H1 (cell line): ENCODE results near the gene TSPAN8. TPM values are rescaled to one million over a fixed set of nuclear protein-coding genes. Genes with fewer than 3 reads are reported as not detected.

Experiments used
- CTCF ChIA-PET: fragments of 300-600 bp; sonication (Branson Sonifier 250); formaldehyde crosslinking; loops from one replicate; lab custom pipeline; 2021; ENCODE audit not compliant: partially characterized antibody; lab: Charles Lee
- POLR2A ChIA-PET: fragments of 300-600 bp; sonication (Branson Sonifier 250); formaldehyde crosslinking; loops from one replicate; lab custom pipeline; 2021; ENCODE audit warnings: inconsistent platforms; ENCODE audit not compliant: partially characterized antibody; lab: Charles Lee
- DNase-seq, 2 experiments: peaks; one replicate each; pipeline versions ENCODE4 v3.0.0 to v3.0.0-alpha.2; 2010 to 2022; ENCODE audit warnings: low spot score in 2 of 2, low read depth in 1 of 2, mixed read lengths in 1 of 2
- FAIRE-seq: peaks from 2 replicates; lab custom pipeline; 2011; peaks lifted over from hg19 to GRCh38; lab: Jason Lieb, UNC
- H2AFZ ChIP-seq: 2 replicates; pipeline ENCODE4 v1.8.1; 2012; ENCODE audit warnings: low read length, inconsistent platforms
- H2AK5ac ChIP-seq: 2 replicates; pipeline ENCODE4 v1.6.1; 2013; ENCODE audit warnings: low read depth, low read length
- H2BK120ac ChIP-seq: replicated peaks from 2 replicates; pipeline ENCODE3; 2013; ENCODE audit warnings: low read depth, low read length, inconsistent platforms
- H2BK12ac ChIP-seq: 2 replicates; pipeline ENCODE4 v1.6.1; 2013; ENCODE audit warnings: low read depth, low read length
- H2BK15ac ChIP-seq: 2 replicates; pipeline ENCODE4 v1.6.1; 2013; ENCODE audit warnings: low read length
- H2BK20ac ChIP-seq: 2 replicates; pipeline ENCODE4 v1.6.1; 2013; ENCODE audit warnings: low read length
- H2BK5ac ChIP-seq: 2 replicates; pipeline ENCODE4 v1.6.1; 2013; ENCODE audit warnings: low read depth, low read length
- H3K14ac ChIP-seq: 2 replicates; pipeline ENCODE4 v1.6.1; 2013; ENCODE audit warnings: inconsistent platforms; ENCODE audit not compliant: insufficient read length
- H3K18ac ChIP-seq: 2 replicates; pipeline ENCODE4 v1.6.1; 2013; ENCODE audit warnings: low read length; ENCODE audit errors: extremely low read depth
- H3K23ac ChIP-seq: 2 replicates; pipeline ENCODE4 v1.6.1; 2013; ENCODE audit warnings: inconsistent platforms; ENCODE audit not compliant: insufficient read length
- H3K23me2 ChIP-seq: 2 replicates; pipeline ENCODE4 v1.6.1; 2013; ENCODE audit warnings: low read depth, low read length
- H3K27ac ChIP-seq: 2 replicates; pipeline ENCODE4 v1.6.1; 2011; ENCODE audit warnings: low read depth, low read length, inconsistent platforms
- H3K27me3 ChIP-seq, 4 experiments: replicated peaks in 1 of 4; 1 replicate in 1 of 4; 2 replicates in 3 of 4; pipeline versions ENCODE4 v1.6.1 to v1.8.1; 2011 to 2013; ENCODE audit warnings: low read length in 3 of 4, mild to moderate bottlenecking in 3 of 4, inconsistent platforms in 2 of 4, mixed read lengths in 2 of 4, moderate library complexity in 1 of 4; ENCODE audit not compliant: control insufficient read depth in 3 of 4, insufficient read depth in 3 of 4; ENCODE audit errors: extremely low read depth in 1 of 4
- H3K36me3 ChIP-seq, 4 experiments: 2 replicates each; pipeline versions ENCODE4 v1.6.1 to v1.8.1; 2011 to 2013; ENCODE audit warnings: mild to moderate bottlenecking in 4 of 4, low read length in 3 of 4, moderate library complexity in 2 of 4, control low read depth in 1 of 4, inconsistent platforms in 1 of 4; ENCODE audit not compliant: insufficient read depth in 4 of 4, control insufficient read depth in 2 of 4
- H3K4ac ChIP-seq: replicated peaks from 2 replicates; pipeline ENCODE3; 2013; ENCODE audit warnings: low read length, low read depth, mixed read lengths, inconsistent platforms; ENCODE audit not compliant: insufficient read length
- H3K4me1 ChIP-seq, 4 experiments: replicated peaks in 1 of 4; 1 replicate in 1 of 4; 2 replicates in 3 of 4; pipeline versions ENCODE4 v1.6.1 to v1.8.1; 2011 to 2013; ENCODE audit warnings: low read length in 3 of 4, inconsistent platforms in 2 of 4, mixed read lengths in 1 of 4; ENCODE audit not compliant: insufficient read depth in 4 of 4, control insufficient read depth in 3 of 4
- H3K4me2 ChIP-seq, 2 experiments: 2 replicates each; pipeline versions ENCODE4 v1.6.1 to v1.8.1; 2011 to 2013; ENCODE audit warnings: low read depth in 2 of 2, low read length in 2 of 2, control low read depth in 1 of 2, inconsistent platforms in 1 of 2, mild to moderate bottlenecking in 1 of 2; ENCODE audit not compliant: insufficient read depth in 1 of 2
- H3K4me3 ChIP-seq, 4 experiments: fragments of 200-600, 300-600 bp in 1 of 4; sonication (generic), shearing (Covaris generic), sonication (Bioruptor Twin) in 1 of 4; 2 replicates each; pipeline versions ENCODE4 v1.5.1 to v1.8.1; 2011 to 2016; ENCODE audit warnings: low read length in 4 of 4, low read depth in 3 of 4, control low read depth in 2 of 4, inconsistent platforms in 2 of 4, mild to moderate bottlenecking in 2 of 4, mixed read lengths in 1 of 4, moderate library complexity in 1 of 4; ENCODE audit not compliant: insufficient read depth in 2 of 4; ENCODE audit errors: extremely low read depth in 1 of 4
- H3K56ac ChIP-seq: replicated peaks from 2 replicates; pipeline ENCODE3; 2013; ENCODE audit warnings: low read depth, mild to moderate bottlenecking, mixed read lengths, low read length, inconsistent platforms; ENCODE audit not compliant: insufficient read length
- H3K79me1 ChIP-seq: 2 replicates; pipeline ENCODE4 v1.6.1; 2013; ENCODE audit warnings: low read depth, low read length, control low read depth
- H3K79me2 ChIP-seq, 2 experiments: 2 replicates each; pipeline versions ENCODE4 v1.6.1 to v1.8.1; 2012 to 2013; ENCODE audit warnings: low read length in 2 of 2, mild to moderate bottlenecking in 2 of 2, inconsistent platforms in 1 of 2; ENCODE audit not compliant: insufficient read depth in 2 of 2, control insufficient read depth in 1 of 2
- H3K9ac ChIP-seq, 4 experiments: replicated peaks in 1 of 4; 1 replicate in 1 of 4; 2 replicates in 3 of 4; pipeline versions ENCODE4 v1.6.1 to v1.8.1; 2011 to 2013; ENCODE audit warnings: low read depth in 3 of 4, low read length in 3 of 4, control low read depth in 2 of 4, mild to moderate bottlenecking in 2 of 4, moderate library complexity in 2 of 4, inconsistent platforms in 1 of 4; ENCODE audit errors: extremely low read depth in 1 of 4
- H3K9me3 ChIP-seq, 2 experiments: 2 replicates each; pipeline versions ENCODE4 v1.6.1 to v1.8.1; 2012 to 2013; ENCODE audit warnings: mild to moderate bottlenecking in 2 of 2, moderate library complexity in 2 of 2, control low read depth in 1 of 2, inconsistent platforms in 1 of 2, low read depth in 1 of 2, low read length in 1 of 2, mixed read lengths in 1 of 2; ENCODE audit not compliant: insufficient read depth in 2 of 2
- H4K20me1 ChIP-seq, 2 experiments: replicated peaks in 1 of 2; 2 replicates each; pipeline versions ENCODE3 to v1.8.1; 2011 to 2013; ENCODE audit warnings: inconsistent platforms in 2 of 2, low read length in 2 of 2, mild to moderate bottlenecking in 1 of 2; ENCODE audit not compliant: insufficient read depth in 2 of 2, control insufficient read depth in 1 of 2
- H4K5ac ChIP-seq: 2 replicates; pipeline ENCODE4 v1.6.1; 2013; ENCODE audit warnings: low read length, low read depth, mixed read lengths, inconsistent platforms; ENCODE audit not compliant: insufficient read length
- H4K8ac ChIP-seq: 2 replicates; pipeline ENCODE4 v1.8.0; 2013; ENCODE audit warnings: mild to moderate bottlenecking, moderate library complexity, low read length, inconsistent platforms; ENCODE audit not compliant: insufficient read depth; ENCODE audit errors: extremely low read depth
- H4K91ac ChIP-seq: replicated peaks from 2 replicates; pipeline ENCODE3; 2013; ENCODE audit warnings: low read length, mixed read lengths, inconsistent platforms; ENCODE audit not compliant: insufficient read length
- ATF3 ChIP-seq: IDR thresholded peaks from 2 replicates; pipeline ENCODE4 v1.6.1; 2011; ENCODE audit warnings: low read depth, mild to moderate bottlenecking, low read length; ENCODE audit not compliant: insufficient read depth
- BACH1 ChIP-seq: IDR thresholded peaks from 2 replicates; pipeline ENCODE4 v1.6.1; 2012; ENCODE audit warnings: low read length, improper control_type of control experiment
- BRCA1 ChIP-seq: IDR thresholded peaks from 2 replicates; pipeline ENCODE4 v1.6.1; 2012; ENCODE audit warnings: low read depth, low read length, improper control_type of control experiment
- CHD1 ChIP-seq: IDR thresholded peaks from 2 replicates; pipeline ENCODE4 v1.6.1; 2012; ENCODE audit warnings: low read depth, low read length, improper control_type of control experiment
- KDM5A ChIP-seq: fragments of 200-600 bp; IDR thresholded peaks from 2 replicates; pipeline ENCODE4 v1.7.1; 2012; ENCODE audit warnings: mild to moderate bottlenecking, low read length, inconsistent platforms, mixed read lengths
- MAFK ChIP-seq: IDR thresholded peaks from 2 replicates; pipeline ENCODE4 v1.6.1; 2012; ENCODE audit warnings: low read depth, mild to moderate bottlenecking, improper control_type of control experiment, low read length
- POLR2A ChIP-seq, 2 experiments: IDR thresholded peaks; 1 replicate in 1 of 2; 2 replicates in 1 of 2; pipeline ENCODE4 v1.6.1; 2011; ENCODE audit warnings: low read depth in 2 of 2, low read length in 2 of 2, mild to moderate bottlenecking in 2 of 2; ENCODE audit errors: control extremely low read depth in 1 of 2
- RFX5 ChIP-seq: IDR thresholded peaks from 2 replicates; pipeline ENCODE4 v1.6.1; 2011; ENCODE audit warnings: low read depth, low read length, improper control_type of control experiment, borderline replicate concordance
- ZNF274 ChIP-seq: IDR thresholded peaks from 2 replicates; pipeline ENCODE4 v1.7.0; 2012; ENCODE audit warnings: low read length, borderline replicate concordance; ENCODE audit errors: extremely low read depth
- WGBS, 2 experiments: shearing (Covaris generic) in 1 of 2; methylation state at CpG; one replicate each; pipeline versions ENCODE4 v1.1.6 to v1.1.7; 2013 to 2015; ENCODE audit warnings: low lambda C conversion rate in 2 of 2, mixed read lengths in 2 of 2, inconsistent platforms in 1 of 2, low coverage in 1 of 2, missing lambda C conversion rate in 1 of 2; ENCODE audit not compliant: insufficient replicate concordance in 2 of 2, insufficient coverage in 1 of 2, insufficient read length in 1 of 2; ENCODE audit errors: extremely low coverage in 1 of 2, missing lambda C conversion rate in 1 of 2; 5-methylcytosine and 5-hydroxymethylcytosine counted together
- polyA plus RNA-seq, 7 experiments: library from polyadenylated mRNA; depleted of rRNA in 3 of 7; stranded (reverse) in 5 of 7; unstranded in 2 of 7; fragments of >200 nt in 5 of 7; fragments of 200-250 nt in 2 of 7; gene quantifications; 1 replicate in 5 of 7; 2 replicates in 1 of 7; 4 replicates in 1 of 7; pipeline versions ENCODE4 v1.2.1 to v1.2.3, GENCODE V29; 2011 to 2013; ENCODE audit warnings: missing spikeins in 2 of 7, mixed read lengths in 2 of 7
- total RNA-seq: library from RNA; stranded (reverse); fragmentation: NEBNext Ultra II Directional; extraction: Animal tissue kit (Norgen Biotek cat#: 25700); gene quantifications from 2 replicates; pipeline ENCODE4 v1.2.1, GENCODE V29; 2021

TSPAN8 gene
- total and polyA plus RNA-seq, 2 of the 8 experiments (the other 6 are each of a cell fraction or from before 2014, with no cell fraction given), result not detected

GRCh38 chr12:71125949-71126348 is 31.9 kb downstream of the TSPAN8 start:
- no peak for FAIRE-seq
- no peak overlapping the region for H3K4me3 ChIP-seq
- H3K27me3 ChIP-seq, result no peaks in the 10 kb centered on the region
- TF ChIP-seq RFX5, result no peak
- no peak for TF ChIP-seq BRCA1
- no peak for TF ChIP-seq KDM5A
- no peak for TF ChIP-seq CHD1
- peak; percentile 85 for TF ChIP-seq BACH1
- TF ChIP-seq ATF3, result no peak
- TF ChIP-seq POLR2A (IDR thresholded peaks at IDR 0.05; ENCODE audit: control extremely low read depth in 1 of 2, low read depth in 2 of 2, low read length in 2 of 2), result no peak
- no peak for TF ChIP-seq ZNF274
- peak; percentile 87 for TF ChIP-seq MAFK
- no peak overlapping the region for H2BK120ac ChIP-seq
- H4K91ac ChIP-seq, result no peak overlapping the region
- no peak overlapping the region for H3K27ac ChIP-seq
- no peak overlapping the region for H2BK12ac ChIP-seq
- H3K23me2 ChIP-seq, result no peaks in the 10 kb centered on the region
- 100% methylated on average over 1 of the region's 1 CpG; no CpG with 5 or more reads in 1 of the 2 experiments for WGBS, 2 experiments
- no peak overlapping the region for H3K56ac ChIP-seq
- no peak overlapping the region for H3K9ac ChIP-seq
- no peaks in the 10 kb centered on the region for H3K79me1 ChIP-seq
- H4K20me1 ChIP-seq, result no peaks in the 10 kb centered on the region
- H3K14ac ChIP-seq, result no peak overlapping the region
- no peak overlapping the region for H4K5ac ChIP-seq
- H2AFZ ChIP-seq, result no peak overlapping the region
- H2BK20ac ChIP-seq, result no peak overlapping the region
- H3K4me1 ChIP-seq, result no peaks in the 10 kb centered on the region
- H2BK5ac ChIP-seq, result no peak overlapping the region
- H3K36me3 ChIP-seq, result no peaks in the 10 kb centered on the region
- H2BK15ac ChIP-seq, result no peak overlapping the region
- ChIA-PET CTCF (interaction anchor here (0.6 to 1.3 kb wide), 4 partner anchors 9 to 266 kb away, joined by 3 read pairs; no protein-coding TSS in a partner anchor), POLR2A (no interaction called here)
- H3K79me2 ChIP-seq, result no peaks in the 10 kb centered on the region
- H3K9me3 ChIP-seq, result no peaks in the 10 kb centered on the region
- no peak overlapping the region for H3K4me2 ChIP-seq
- H3K4ac ChIP-seq, result no peak overlapping the region
- no peak overlapping the region for H3K23ac ChIP-seq
- H4K8ac ChIP-seq, result no peak overlapping the region
- H2AK5ac ChIP-seq, result no peak overlapping the region
- DNase-seq, result no peak
- H3K18ac ChIP-seq, result no peak overlapping the region
